ENCODE measurements around the gene MLF1. TPM values are rescaled to one million over a fixed set of nuclear protein-coding genes. Genes with fewer than 3 reads are reported as not detected.
A peak's percentile ranks its signal among the peaks of the same experiment; 100 is the strongest.

MLF1 gene
- polyA plus RNA-seq, 1 donor from 2014 or later: 55.9 TPM

DNA sequence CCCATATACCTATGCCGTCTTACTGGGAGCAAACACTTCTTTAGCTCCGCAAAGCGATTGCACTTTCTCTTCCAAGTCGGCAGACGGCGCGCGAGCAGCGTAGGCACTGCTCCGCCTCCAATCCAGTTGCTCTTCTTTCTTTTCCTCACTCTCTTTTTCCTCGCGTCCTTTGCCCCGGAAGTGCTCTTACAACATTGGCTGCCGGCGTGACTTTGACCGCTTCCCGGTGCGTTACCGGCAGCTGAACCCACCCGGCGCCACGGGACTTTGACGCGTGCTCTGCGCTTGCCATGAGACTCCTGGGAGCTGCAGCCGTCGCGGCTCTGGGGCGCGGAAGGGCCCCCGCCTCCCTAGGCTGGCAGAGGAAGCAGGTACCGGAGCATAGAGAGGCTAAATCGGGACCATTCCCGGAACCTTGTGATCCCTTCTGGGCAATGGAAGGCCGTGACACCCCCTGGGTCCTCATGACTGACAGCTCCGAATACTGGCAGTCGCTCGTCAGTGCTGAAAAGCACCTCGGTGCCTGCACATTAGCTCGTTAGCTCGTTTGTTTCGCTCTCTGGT lies 73.4 kb downstream of the MLF1 start, which contains the start of gene GFM1:
GFM1 (plus strand) TSS at position 183 of the 564 bp plus-strand sequence; CDS start at position 291, 108 bp downstream.
- no peaks in the 10 kb centered on the region for H3K9me2 ChIP-seq (ENCODE audit: insufficient read depth, low read length)
- no peaks in the 10 kb centered on the region for H3F3A ChIP-seq (ENCODE audit: insufficient read depth, low read length, poor library complexity, severe bottlenecking)
- peak; percentile 82 for TF ChIP-seq EP300 (conservative IDR thresholded peaks at IDR 0.05; ENCODE audit: poor library complexity, severe bottlenecking)
- TF ChIP-seq POLR2AphosphoS5 (IDR thresholded peaks at IDR 0.05): peak; percentile 86
- peak; percentile 64 for TF ChIP-seq RAD21 (conservative IDR thresholded peaks at IDR 0.05)
- TF ChIP-seq EZH2 (IDR thresholded peaks at IDR 0.05; ENCODE audit: borderline replicate concordance, insufficient read depth, low read length, poor library complexity, severe bottlenecking): no peak
- no peak for TF ChIP-seq TAF1 (IDR thresholded peaks at IDR 0.05; ENCODE audit: low read depth)
- peak; percentile 81 for TF ChIP-seq SMC3 (conservative IDR thresholded peaks at IDR 0.05; ENCODE audit: poor library complexity)
- peak; percentile 99 for TF ChIP-seq MXI1 (conservative IDR thresholded peaks at IDR 0.05; ENCODE audit: poor library complexity, severe bottlenecking)
- TF ChIP-seq, protein P1, sequence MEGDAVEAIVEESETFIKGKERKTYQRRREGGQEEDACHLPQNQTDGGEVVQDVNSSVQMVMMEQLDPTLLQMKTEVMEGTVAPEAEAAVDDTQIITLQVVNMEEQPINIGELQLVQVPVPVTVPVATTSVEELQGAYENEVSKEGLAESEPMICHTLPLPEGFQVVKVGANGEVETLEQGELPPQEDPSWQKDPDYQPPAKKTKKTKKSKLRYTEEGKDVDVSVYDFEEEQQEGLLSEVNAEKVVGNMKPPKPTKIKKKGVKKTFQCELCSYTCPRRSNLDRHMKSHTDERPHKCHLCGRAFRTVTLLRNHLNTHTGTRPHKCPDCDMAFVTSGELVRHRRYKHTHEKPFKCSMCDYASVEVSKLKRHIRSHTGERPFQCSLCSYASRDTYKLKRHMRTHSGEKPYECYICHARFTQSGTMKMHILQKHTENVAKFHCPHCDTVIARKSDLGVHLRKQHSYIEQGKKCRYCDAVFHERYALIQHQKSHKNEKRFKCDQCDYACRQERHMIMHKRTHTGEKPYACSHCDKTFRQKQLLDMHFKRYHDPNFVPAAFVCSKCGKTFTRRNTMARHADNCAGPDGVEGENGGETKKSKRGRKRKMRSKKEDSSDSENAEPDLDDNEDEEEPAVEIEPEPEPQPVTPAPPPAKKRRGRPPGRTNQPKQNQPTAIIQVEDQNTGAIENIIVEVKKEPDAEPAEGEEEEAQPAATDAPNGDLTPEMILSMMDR (IDR thresholded peaks at IDR 0.05; ENCODE audit: poor library complexity, severe bottlenecking): peak; percentile 97
- TF ChIP-seq, protein P2, sequence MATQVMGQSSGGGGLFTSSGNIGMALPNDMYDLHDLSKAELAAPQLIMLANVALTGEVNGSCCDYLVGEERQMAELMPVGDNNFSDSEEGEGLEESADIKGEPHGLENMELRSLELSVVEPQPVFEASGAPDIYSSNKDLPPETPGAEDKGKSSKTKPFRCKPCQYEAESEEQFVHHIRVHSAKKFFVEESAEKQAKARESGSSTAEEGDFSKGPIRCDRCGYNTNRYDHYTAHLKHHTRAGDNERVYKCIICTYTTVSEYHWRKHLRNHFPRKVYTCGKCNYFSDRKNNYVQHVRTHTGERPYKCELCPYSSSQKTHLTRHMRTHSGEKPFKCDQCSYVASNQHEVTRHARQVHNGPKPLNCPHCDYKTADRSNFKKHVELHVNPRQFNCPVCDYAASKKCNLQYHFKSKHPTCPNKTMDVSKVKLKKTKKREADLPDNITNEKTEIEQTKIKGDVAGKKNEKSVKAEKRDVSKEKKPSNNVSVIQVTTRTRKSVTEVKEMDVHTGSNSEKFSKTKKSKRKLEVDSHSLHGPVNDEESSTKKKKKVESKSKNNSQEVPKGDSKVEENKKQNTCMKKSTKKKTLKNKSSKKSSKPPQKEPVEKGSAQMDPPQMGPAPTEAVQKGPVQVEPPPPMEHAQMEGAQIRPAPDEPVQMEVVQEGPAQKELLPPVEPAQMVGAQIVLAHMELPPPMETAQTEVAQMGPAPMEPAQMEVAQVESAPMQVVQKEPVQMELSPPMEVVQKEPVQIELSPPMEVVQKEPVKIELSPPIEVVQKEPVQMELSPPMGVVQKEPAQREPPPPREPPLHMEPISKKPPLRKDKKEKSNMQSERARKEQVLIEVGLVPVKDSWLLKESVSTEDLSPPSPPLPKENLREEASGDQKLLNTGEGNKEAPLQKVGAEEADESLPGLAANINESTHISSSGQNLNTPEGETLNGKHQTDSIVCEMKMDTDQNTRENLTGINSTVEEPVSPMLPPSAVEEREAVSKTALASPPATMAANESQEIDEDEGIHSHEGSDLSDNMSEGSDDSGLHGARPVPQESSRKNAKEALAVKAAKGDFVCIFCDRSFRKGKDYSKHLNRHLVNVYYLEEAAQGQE (IDR thresholded peaks at IDR 0.05; ENCODE audit: borderline replicate concordance): peak; percentile 65
- H4K20me1 ChIP-seq (ENCODE audit: insufficient read depth): no peaks in the 10 kb centered on the region
- no peaks in the 10 kb centered on the region for H3K36me3 ChIP-seq (ENCODE audit: insufficient read depth, low read length)
- no peaks in the 10 kb centered on the region for H3K9me3 ChIP-seq (ENCODE audit: low read length)
- peak within 1 kb of the TSS; percentile 85 for H2AFZ ChIP-seq (ENCODE audit: low read depth, low read length)
- peaks cover 24% of the 10 kb centered on the region for H3K79me2 ChIP-seq (replicated peaks; ENCODE audit: insufficient read depth, low read length)
- no peaks in the 10 kb centered on the region for H3K27me3 ChIP-seq (ENCODE audit: insufficient read depth, low read depth, low read length)
- H3K9ac ChIP-seq (ENCODE audit: low read length): peak within 1 kb of the TSS; percentile 79
- peak within 1 kb of the TSS; percentile 86 for H3K27ac ChIP-seq (ENCODE audit: low read length)
- H3K4me2 ChIP-seq (ENCODE audit: low read length): peak within 1 kb of the TSS; percentile 80
- H3K4me3 ChIP-seq (ENCODE audit: low read length): peak within 1 kb of the TSS; percentile 85

DNA sequence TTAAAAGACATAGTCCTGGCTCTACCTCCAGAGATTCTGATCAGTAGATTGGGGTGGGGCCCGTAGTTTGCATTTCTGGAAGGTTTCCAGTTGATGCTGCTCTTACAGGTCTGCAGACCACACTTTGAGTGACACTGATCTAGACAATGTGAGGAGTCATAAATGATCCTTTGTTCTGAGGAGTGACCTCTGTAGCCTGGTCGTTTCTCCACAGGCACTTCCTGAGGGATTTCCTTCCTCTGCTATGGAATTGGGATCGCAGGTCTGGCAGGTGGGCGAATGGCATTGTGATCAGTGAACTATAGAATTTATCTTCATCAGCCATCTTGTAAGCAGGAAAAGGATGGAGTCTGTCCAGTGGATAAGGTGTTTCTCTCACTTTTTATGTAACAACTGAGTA lies 78.8 kb downstream of the MLF1 start:
- Histone ChIP-seq H3K79me2 (replicated peaks; ENCODE audit: insufficient read depth, low read length) (peaks cover 27% of the 10 kb centered on the region), H3K36me3 (ENCODE audit: insufficient read depth, low read length) (no peaks in the 10 kb centered on the region), H3K4me3 (ENCODE audit: low read length) (no peak overlapping the region), H3K4me2 (ENCODE audit: low read length) (no peak overlapping the region), H3K9ac (ENCODE audit: low read length) (no peak overlapping the region), H3K9me2 (ENCODE audit: insufficient read depth, low read length) (no peaks in the 10 kb centered on the region), H3K9me3 (ENCODE audit: low read length) (no peaks in the 10 kb centered on the region), H3F3A (ENCODE audit: insufficient read depth, low read length, poor library complexity, severe bottlenecking) (no peaks in the 10 kb centered on the region), H3K27me3 (ENCODE audit: insufficient read depth, low read depth, low read length) (no peaks in the 10 kb centered on the region), H3K27ac (ENCODE audit: low read length) (no peak overlapping the region), H4K20me1 (ENCODE audit: insufficient read depth) (no peaks in the 10 kb centered on the region), H2AFZ (ENCODE audit: low read depth, low read length) (no peak overlapping the region)
- TF ChIP-seq POLR2AphosphoS5 (IDR thresholded peaks at IDR 0.05): no peak
